H9 (cell line): ENCODE data around the gene WNT3. TPM values are rescaled to one million over a fixed set of nuclear protein-coding genes. Genes with fewer than 3 reads are reported as not detected.

Source experiments
- DNase-seq: peaks from one replicate; pipeline ENCODE4 v3.0.0-alpha.2; 2017
- H2AFZ ChIP-seq: one replicate; pipeline ENCODE4 v1.6.1; 2013; ENCODE audit warnings: mild to moderate bottlenecking, low read length, control low read depth, moderate library complexity
- H2AK5ac ChIP-seq: 2 replicates; pipeline ENCODE4 v1.6.1; 2013; ENCODE audit warnings: low read length, control low read depth, mixed read lengths; ENCODE audit not compliant: insufficient read length
- H2BK120ac ChIP-seq: one replicate; pipeline ENCODE4 v1.6.1; 2013; ENCODE audit warnings: low read depth, mild to moderate bottlenecking, low read length, control low read depth, inconsistent platforms; ENCODE audit not compliant: poor library complexity, severe bottlenecking
- H2BK12ac ChIP-seq: 2 replicates; pipeline ENCODE4 v1.6.1; 2013; ENCODE audit warnings: low read length, control low read depth, mixed read lengths, low read depth; ENCODE audit not compliant: insufficient read length
- H2BK15ac ChIP-seq: 2 replicates; pipeline ENCODE4 v1.6.1; 2013; ENCODE audit warnings: low read depth, low read length, control low read depth
- H2BK20ac ChIP-seq: one replicate; pipeline ENCODE4 v1.6.1; 2013; ENCODE audit warnings: low read depth, mild to moderate bottlenecking, low read length, control low read depth, inconsistent platforms; ENCODE audit not compliant: poor library complexity, severe bottlenecking
- H2BK5ac ChIP-seq: 2 replicates; pipeline ENCODE4 v1.6.1; 2013; ENCODE audit warnings: low read length, control low read depth, mixed read lengths; ENCODE audit not compliant: insufficient read length
- H3K14ac ChIP-seq: 2 replicates; pipeline ENCODE4 v1.6.1; 2013; ENCODE audit warnings: low read length, control low read depth; ENCODE audit not compliant: insufficient read depth
- H3K18ac ChIP-seq: 2 replicates; pipeline ENCODE4 v1.6.1; 2013; ENCODE audit warnings: low read depth, mild to moderate bottlenecking, mixed read lengths, low read length, control low read depth; ENCODE audit not compliant: insufficient read length
- H3K23ac ChIP-seq: 2 replicates; pipeline ENCODE4 v1.6.1; 2013; ENCODE audit warnings: low read length, control low read depth, mixed read lengths, low read depth; ENCODE audit not compliant: insufficient read length
- H3K23me2 ChIP-seq: 2 replicates; pipeline ENCODE4 v1.6.1; 2013; ENCODE audit warnings: low read depth, mild to moderate bottlenecking, mixed read lengths, low read length, control low read depth; ENCODE audit not compliant: insufficient read length, poor library complexity, severe bottlenecking
- H3K27ac ChIP-seq: 2 replicates; pipeline ENCODE4 v1.5.1; 2013; ENCODE audit warnings: low read length, control low read depth, mixed read lengths, low read depth; ENCODE audit not compliant: insufficient read length
- H3K27me3 ChIP-seq: 2 replicates; pipeline ENCODE4 v1.6.1; 2013; ENCODE audit warnings: low read length, control low read depth, inconsistent platforms; ENCODE audit not compliant: insufficient read depth
- H3K4ac ChIP-seq: 2 replicates; pipeline ENCODE4 v1.6.1; 2013; ENCODE audit warnings: low read depth, mild to moderate bottlenecking, control low read depth, inconsistent platforms, low read length, moderate library complexity
- H3K4me1 ChIP-seq: 2 replicates; pipeline ENCODE4 v1.6.1; 2013; ENCODE audit warnings: low read length, control low read depth, inconsistent platforms; ENCODE audit not compliant: insufficient read depth
- H3K4me2 ChIP-seq: 2 replicates; pipeline ENCODE4 v1.6.1; 2013; ENCODE audit warnings: low read length, control low read depth, mixed read lengths; ENCODE audit not compliant: insufficient read length, insufficient read depth
- H3K56ac ChIP-seq: 2 replicates; pipeline ENCODE4 v1.6.1; 2013; ENCODE audit warnings: low read depth, mild to moderate bottlenecking, mixed read lengths, low read length, control low read depth; ENCODE audit not compliant: insufficient read length
- H3K79me1 ChIP-seq: 2 replicates; pipeline ENCODE4 v1.6.1; 2013; ENCODE audit warnings: low read depth, mild to moderate bottlenecking, moderate library complexity, low read length, control low read depth, inconsistent platforms; ENCODE audit not compliant: insufficient read depth, poor library complexity, severe bottlenecking
- H3K79me2 ChIP-seq: 2 replicates; pipeline ENCODE4 v1.6.1; 2013; ENCODE audit warnings: low read length, control low read depth, inconsistent platforms; ENCODE audit not compliant: insufficient read depth
- H3K9ac ChIP-seq: 2 replicates; pipeline ENCODE4 v1.6.1; 2013; ENCODE audit warnings: low read length, control low read depth, mixed read lengths; ENCODE audit not compliant: insufficient read length; ENCODE audit errors: extremely low read depth
- H3K9me3 ChIP-seq: one replicate; pipeline ENCODE4 v1.6.1; 2013; ENCODE audit warnings: low read depth, low read length, inconsistent platforms; ENCODE audit not compliant: control insufficient read depth
- H3T11ph ChIP-seq: one replicate; pipeline ENCODE4 v1.6.1; 2013; ENCODE audit warnings: mild to moderate bottlenecking, low read length, control low read depth, inconsistent platforms
- H4K20me1 ChIP-seq: one replicate; pipeline ENCODE4 v1.6.1; 2013; ENCODE audit not compliant: control insufficient read depth, insufficient read length, insufficient read depth
- H4K5ac ChIP-seq: 2 replicates; pipeline ENCODE4 v1.6.1; 2013; ENCODE audit warnings: low read depth, mild to moderate bottlenecking, mixed read lengths, low read length, control low read depth; ENCODE audit not compliant: insufficient read length
- H4K8ac ChIP-seq: replicated peaks from 2 replicates; pipeline ENCODE4 v1.6.1; 2013; ENCODE audit warnings: low read length, control low read depth, mixed read lengths, low read depth; ENCODE audit not compliant: insufficient read length
- H4K91ac ChIP-seq: 2 replicates; pipeline ENCODE4 v1.6.1; 2013; ENCODE audit warnings: low read depth, mild to moderate bottlenecking, moderate library complexity, mixed read lengths, low read length, control low read depth; ENCODE audit not compliant: insufficient read length
- H3K27ac Mint-ChIP-seq, 3 experiments: 2 replicates in 2 of 3; 3 replicates in 1 of 3; pipeline ENCODE4 v1.8.0; 2020 to 2021; ENCODE audit warnings: mixed read lengths in 3 of 3, mild to moderate bottlenecking in 1 of 3, moderate library complexity in 1 of 3
- H3K27me3 Mint-ChIP-seq: 2 replicates; pipeline ENCODE4 v1.8.0; 2021; ENCODE audit warnings: low read depth, mild to moderate bottlenecking, moderate library complexity, mixed read lengths
- H3K36me3 Mint-ChIP-seq, 3 experiments: 2 replicates in 2 of 3; 3 replicates in 1 of 3; pipeline ENCODE4 v1.8.0; 2020 to 2021; ENCODE audit warnings: low read depth in 3 of 3, mixed read lengths in 3 of 3; ENCODE audit not compliant: insufficient read depth in 1 of 3
- H3K4me1 Mint-ChIP-seq, 2 experiments: 2 replicates each; pipeline ENCODE4 v1.8.0; 2020; ENCODE audit warnings: mixed read lengths in 2 of 2
- H3K4me3 Mint-ChIP-seq, 2 experiments: 2 replicates in 1 of 2; 3 replicates in 1 of 2; pipeline ENCODE4 v1.8.0; 2020 to 2021; ENCODE audit warnings: mild to moderate bottlenecking in 2 of 2, mixed read lengths in 2 of 2, moderate library complexity in 1 of 2
- H3K9me3 Mint-ChIP-seq, 2 experiments: 2 replicates in 1 of 2; 3 replicates in 1 of 2; pipeline ENCODE4 v1.8.0; 2020; ENCODE audit warnings: mild to moderate bottlenecking in 2 of 2, mixed read lengths in 2 of 2, moderate library complexity in 1 of 2
- WGBS: extraction: QIAGEN DNeasy Blood & Tissue Kit; methylation state at CpG from one replicate; pipeline ENCODE4 v1.1.7; 2013; ENCODE audit warnings: missing lambda C conversion rate, low lambda C conversion rate, mixed read lengths; ENCODE audit not compliant: insufficient read length; ENCODE audit errors: extremely low coverage; 5-methylcytosine and 5-hydroxymethylcytosine counted together
- total RNA-seq: library from RNA; stranded (reverse); gene quantifications from 2 replicates; pipeline ENCODE4 v1.2.1, GENCODE V29; 2021
- TF ChIP-seq, protein P1 (sequence below): fragments of 200-600 bp; sonication (generic); conservative IDR thresholded peaks from 3 replicates; pipeline ENCODE4 v1.8.0; 2021; ENCODE audit warnings: antibody characterized with exemption, mild to moderate bottlenecking

Gene WNT3
- total RNA-seq, 1 experiment from 2014 or later: 22.4 TPM

- Histone ChIP-seq H3K4me1 (no peaks in the 10 kb centered on the region), H3K14ac (no peak overlapping the region), H3K79me1 (no peaks in the 10 kb centered on the region), H4K20me1 (no peaks in the 10 kb centered on the region), H3K4ac (no peak overlapping the region), H3K23me2 (no peaks in the 10 kb centered on the region), H2BK15ac (no peak overlapping the region), H3K23ac (no peak overlapping the region), H4K91ac (no peak overlapping the region), H4K8ac (no peak overlapping the region), H3K9me3 (no peaks in the 10 kb centered on the region), H3K56ac (no peak overlapping the region), H3T11ph (no peak overlapping the region), H3K4me2 (no peak overlapping the region), H2AFZ (no peak overlapping the region), H2BK12ac (no peak overlapping the region), H2BK120ac (no peak overlapping the region), H3K27ac (no peak overlapping the region), H2AK5ac (no peak overlapping the region), H4K5ac (no peak overlapping the region), H3K18ac (no peak overlapping the region), H2BK5ac (no peak overlapping the region), H3K9ac (no peak overlapping the region), H3K79me2 (no peaks in the 10 kb centered on the region), H3K27me3 (no peaks in the 10 kb centered on the region), H2BK20ac (no peak overlapping the region)
- Mint-ChIP-seq H3K4me3 (no peak overlapping the region), H3K4me1 (peaks cover 17 to 20% of the 10 kb centered on the region in 2 experiments), H3K27ac (no peak overlapping the region), H3K27me3 (no peaks in the 10 kb centered on the region), H3K36me3 (peaks cover 0 to 2% (median 0%) of the 10 kb centered on the region in 3 experiments; a peak in 2 of 7 replicates), H3K9me3 (no peaks in the 10 kb centered on the region)
- DNase-seq: no peak
- no CpG with 5 or more reads among the region's 4 CpGs for WGBS
- TF ChIP-seq, protein P1, sequence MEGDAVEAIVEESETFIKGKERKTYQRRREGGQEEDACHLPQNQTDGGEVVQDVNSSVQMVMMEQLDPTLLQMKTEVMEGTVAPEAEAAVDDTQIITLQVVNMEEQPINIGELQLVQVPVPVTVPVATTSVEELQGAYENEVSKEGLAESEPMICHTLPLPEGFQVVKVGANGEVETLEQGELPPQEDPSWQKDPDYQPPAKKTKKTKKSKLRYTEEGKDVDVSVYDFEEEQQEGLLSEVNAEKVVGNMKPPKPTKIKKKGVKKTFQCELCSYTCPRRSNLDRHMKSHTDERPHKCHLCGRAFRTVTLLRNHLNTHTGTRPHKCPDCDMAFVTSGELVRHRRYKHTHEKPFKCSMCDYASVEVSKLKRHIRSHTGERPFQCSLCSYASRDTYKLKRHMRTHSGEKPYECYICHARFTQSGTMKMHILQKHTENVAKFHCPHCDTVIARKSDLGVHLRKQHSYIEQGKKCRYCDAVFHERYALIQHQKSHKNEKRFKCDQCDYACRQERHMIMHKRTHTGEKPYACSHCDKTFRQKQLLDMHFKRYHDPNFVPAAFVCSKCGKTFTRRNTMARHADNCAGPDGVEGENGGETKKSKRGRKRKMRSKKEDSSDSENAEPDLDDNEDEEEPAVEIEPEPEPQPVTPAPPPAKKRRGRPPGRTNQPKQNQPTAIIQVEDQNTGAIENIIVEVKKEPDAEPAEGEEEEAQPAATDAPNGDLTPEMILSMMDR: no peak
Measured at GRCh38 chr17:46738544-46738943, 79.9 kb downstream of the WNT3 start.
